DMS 273 treated with DMSO at 0.1 percent for 48 hours (cell line): ENCODE results near the gene ASB15.

Experiments
- DNase-seq: peaks from one replicate; lab custom pipeline; 2025; lab: John Stamatoyannopoulos, UW

ASB15 gene

DNA sequence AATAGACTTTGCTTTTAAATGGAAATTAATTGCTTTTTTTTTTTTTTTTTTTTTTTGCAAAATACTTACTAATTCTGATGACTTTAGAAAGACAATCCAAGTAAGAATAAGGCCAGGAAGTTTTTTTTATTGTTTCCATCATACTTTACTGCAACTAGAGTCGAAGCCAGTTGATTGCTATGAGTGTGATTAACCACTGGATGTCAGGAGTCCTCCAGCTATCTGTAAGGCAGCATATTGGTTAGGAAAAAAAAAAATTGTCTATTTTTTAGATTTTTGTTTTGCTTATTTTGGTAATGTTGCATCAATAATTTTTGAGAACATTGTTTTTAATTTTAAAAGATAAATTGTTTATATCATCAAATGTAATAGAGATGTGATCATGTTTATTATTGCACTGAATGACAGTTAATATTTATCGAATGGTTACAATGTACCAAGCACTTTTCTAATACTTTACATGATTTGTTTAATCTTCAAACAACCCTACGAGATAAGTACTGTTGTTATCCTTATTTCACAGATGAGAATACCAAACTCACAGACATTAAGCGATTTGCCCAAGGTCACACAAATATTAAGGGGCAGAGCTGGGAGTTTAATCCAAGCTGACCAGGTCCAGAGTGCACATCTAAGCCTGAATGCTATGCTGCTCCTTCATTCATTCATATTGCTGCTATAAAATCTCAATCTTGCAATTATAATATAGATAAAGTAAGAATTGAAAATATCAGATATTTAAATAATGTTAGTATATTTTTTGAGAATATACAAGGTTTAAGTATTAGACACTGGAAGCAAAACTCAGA, 34.1 kb downstream of the ASB15 start:
- no peak for DNase-seq

GRCh38 chr7:123637203-123637602, 35.6 kb downstream of the ASB15 start:
- no peak for DNase-seq

GRCh38 chr7:123637878-123638277, 36.3 kb downstream of the ASB15 start:
- no peak for DNase-seq

- DNase-seq: no peak
These were observed 38.0 kb downstream of the ASB15 start for GRCh38 chr7:123639631-123640030.

DNA sequence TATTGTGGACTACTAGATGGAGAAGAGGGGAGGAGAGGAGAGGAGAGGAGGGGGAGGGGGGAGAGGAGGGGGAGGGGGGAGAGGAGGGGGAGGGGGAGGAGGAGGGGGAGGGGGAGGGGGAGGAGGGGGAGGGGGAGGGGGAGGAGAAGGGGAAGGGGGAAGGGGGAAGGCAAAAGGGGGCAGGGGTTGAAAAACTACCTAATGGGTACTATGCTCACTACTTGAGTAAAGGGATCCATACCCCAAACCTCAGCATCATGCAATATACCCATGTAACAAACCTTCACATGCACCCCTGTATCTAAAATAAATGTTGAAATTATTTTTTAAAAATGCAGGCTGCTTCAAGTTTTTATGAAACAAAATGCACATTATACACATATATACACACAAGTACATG, 39.0 kb downstream of the ASB15 start:
- DNase-seq: no peak

- DNase-seq: no peak
These were observed 40.3 kb downstream of the ASB15 start for GRCh38 chr7:123641901-123642300.

- DNase-seq: no peak
These were observed 42.1 kb downstream of the ASB15 start for GRCh38 chr7:123643495-123644441.

GRCh38 chr7:123645516-123645915, 43.9 kb downstream of the ASB15 start:
- no peak for DNase-seq

DNA sequence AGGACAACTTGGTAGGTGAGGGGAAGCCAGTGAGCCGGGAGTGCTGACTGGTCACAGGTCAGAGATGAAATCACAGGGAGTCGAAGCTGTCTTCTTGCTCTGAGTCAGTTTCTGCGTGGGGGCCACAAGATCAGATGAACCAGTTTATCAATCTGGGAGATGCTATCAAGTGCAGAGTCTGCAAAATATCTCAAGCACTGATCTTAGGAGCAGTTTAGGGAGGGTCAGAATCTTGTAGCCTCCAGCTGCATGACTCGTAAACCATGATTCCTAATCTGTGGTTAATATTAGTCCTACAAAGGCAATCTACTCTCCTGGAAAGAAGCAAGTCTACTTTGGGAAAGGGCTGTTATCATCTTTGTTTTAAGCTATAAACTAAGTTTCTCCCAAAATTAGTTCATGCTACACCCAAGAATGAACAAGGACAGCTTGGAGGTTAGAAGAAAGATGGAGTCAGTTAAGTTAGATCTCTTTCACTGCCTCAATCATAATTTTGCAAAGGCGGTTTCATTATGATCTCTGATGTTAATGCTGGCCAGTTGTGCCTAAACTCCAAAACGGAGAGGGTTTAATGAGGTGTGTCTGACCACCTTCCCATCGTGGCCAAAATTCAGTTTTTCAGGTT, 45.6 kb downstream of the ASB15 start:
- DNase-seq: no peak

DNA sequence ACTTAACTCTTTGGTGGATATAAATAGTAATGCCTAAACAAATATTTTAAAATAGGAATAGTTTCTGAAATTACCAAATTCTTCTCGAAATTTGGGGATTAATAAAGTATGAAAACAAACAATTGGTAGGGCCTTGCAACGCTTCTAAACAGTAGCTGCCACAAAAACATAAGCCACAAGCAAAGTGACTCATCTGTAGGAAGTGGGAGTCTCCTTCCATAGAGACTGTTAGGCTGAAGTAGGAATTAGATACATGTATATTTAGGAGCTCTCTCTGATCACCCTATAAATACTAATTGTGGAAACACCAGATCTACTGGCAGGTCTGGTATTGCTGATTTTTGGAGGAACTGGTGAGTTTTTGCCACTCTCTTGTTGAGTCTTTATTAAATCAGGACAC, 48.3 kb downstream of the ASB15 start:
- no peak for DNase-seq

- no peak for DNase-seq
These were observed 49.0 kb downstream of the ASB15 start for GRCh38 chr7:123650595-123650994.

- DNase-seq: no peak
These were observed 50.8 kb downstream of the ASB15 start for GRCh38 chr7:123652406-123652805.

DNA sequence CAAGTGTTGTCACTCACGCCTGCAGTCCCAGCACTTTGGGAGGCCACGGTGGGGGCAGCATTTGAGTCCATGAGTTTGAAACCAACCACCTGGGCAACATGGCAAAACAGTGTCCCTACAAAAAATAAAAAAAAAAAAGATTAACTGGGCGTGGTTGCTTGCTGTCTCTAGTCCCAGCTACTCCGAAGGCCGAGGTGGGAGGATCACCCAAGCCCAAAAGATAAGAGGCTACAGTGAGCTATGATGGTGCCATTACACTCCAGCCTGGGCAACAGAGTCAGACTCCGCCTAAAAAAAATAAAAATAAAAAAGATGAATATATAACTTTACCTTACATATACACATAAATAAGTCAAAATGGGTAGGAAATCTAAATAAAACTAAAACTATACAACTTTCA, 51.5 kb downstream of the ASB15 start:
- DNase-seq: no peak

- DNase-seq: no peak
These were observed 54.0 kb downstream of the ASB15 start, which contains the start of gene LMOD2 for GRCh38 chr7:123655614-123656013. TSS of gene LMOD2 (plus strand) at chr7:123655866. CDS start at chr7:123655964, 98 bp downstream.

DNA sequence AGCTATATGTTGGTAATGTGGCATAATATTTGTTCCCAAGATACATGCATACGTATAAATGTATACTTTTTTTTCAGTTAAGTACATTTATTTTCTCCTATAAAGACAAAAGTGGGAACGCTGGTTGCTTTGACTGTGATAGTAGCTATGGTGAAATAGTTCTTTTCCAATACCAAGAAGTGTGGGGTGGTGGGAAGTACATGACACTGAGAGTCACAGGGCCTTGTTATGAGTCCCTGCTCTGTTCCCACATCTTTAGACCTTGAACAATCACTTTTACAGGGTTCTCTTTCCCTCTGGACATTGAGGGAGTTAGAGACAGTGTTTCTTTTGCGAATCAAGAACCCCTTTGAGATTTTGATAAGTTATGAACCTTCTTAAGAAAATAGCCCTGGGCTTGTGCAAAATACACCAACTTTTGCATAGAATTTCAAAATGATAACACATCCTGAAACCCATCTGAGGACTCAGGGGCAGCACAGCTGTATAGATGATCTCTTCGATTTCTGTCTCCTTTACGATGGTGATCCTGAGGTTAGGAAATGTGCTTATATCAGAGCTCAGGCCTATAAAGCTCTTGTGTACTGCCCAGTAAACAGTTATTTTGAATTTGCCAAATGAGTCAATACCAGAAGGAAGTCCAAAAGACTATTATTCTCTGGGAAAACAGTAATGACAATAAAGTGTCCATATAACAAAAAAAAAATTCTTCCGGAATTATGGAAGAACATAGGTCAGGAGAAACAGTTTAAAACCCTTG, 55.1 kb downstream of the ASB15 start:
- DNase-seq: no peak

GRCh38 chr7:123657304-123657685, 55.7 kb downstream of the ASB15 start:
- no peak for DNase-seq

GRCh38 chr7:123658023-123658422, 56.4 kb downstream of the ASB15 start:
- no peak for DNase-seq

DNA sequence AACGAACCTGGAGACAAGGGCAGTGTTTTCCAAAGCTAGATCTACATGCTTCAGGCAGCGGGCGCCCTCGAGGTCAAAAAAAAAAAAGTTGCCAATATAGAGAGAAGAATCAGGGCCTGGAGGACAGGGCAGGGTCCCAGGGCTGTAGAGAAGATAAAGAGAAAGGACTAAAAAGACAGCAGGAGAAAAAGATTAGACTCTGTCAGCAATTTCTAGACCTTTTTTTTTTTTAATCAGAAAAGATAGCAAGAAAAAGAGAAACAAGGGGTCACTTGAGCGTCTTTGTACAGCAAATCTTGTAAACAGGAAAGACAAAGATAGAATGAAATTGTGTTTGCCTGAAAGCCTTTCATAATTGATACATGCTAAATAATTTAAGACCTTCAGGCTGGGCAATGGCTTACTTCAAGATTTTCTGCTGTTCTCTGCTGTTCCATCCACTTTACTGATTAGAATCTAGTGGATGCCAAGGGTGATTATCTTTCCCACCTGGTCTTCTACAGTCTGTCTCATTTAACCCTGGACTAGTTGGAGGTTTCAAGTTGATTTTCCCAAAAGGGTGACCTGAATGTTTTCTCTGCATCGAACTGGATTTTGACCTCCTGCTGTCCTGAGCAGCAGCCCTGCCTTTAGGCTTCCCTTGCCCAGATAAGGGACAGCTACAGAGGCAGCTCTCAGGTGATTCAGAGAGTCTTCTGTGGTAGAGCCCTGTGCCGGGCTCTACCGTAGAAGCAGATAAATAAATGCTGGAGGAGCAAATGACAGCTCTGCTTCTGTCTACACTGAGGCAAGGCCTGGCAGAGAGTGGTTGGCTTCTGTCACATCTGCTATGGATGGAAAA, 59.1 kb downstream of the ASB15 start:
- DNase-seq: no peak

- DNase-seq: no peak
These were observed 60.1 kb downstream of the ASB15 start for GRCh38 chr7:123661765-123662164.

GRCh38 chr7:123662293-123662692, 60.7 kb downstream of the ASB15 start:
- DNase-seq: no peak

DNA sequence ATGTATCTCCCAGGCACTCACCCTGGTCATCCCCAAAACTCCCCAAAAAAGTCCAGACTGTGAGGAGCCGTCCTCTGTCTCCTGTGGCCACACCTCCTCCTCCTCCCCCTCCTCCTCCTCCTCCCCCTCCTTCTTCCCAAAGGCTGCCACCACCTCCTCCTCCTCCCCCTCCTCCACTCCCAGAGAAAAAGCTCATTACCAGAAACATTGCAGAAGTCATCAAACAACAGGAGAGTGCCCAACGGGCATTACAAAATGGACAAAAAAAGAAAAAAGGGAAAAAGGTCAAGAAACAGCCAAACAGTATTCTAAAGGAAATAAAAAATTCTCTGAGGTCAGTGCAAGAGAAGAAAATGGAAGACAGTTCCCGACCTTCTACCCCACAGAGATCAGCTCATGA, 61.1 kb downstream of the ASB15 start:
- no peak for DNase-seq
